SW 1271 (cell line): ENCODE results near the gene FSIP1.

Experiments used
- DNase-seq, 2 experiments: peaks; one replicate each; lab custom pipeline; 2025; lab: John Stamatoyannopoulos, UW

FSIP1 gene

DNA sequence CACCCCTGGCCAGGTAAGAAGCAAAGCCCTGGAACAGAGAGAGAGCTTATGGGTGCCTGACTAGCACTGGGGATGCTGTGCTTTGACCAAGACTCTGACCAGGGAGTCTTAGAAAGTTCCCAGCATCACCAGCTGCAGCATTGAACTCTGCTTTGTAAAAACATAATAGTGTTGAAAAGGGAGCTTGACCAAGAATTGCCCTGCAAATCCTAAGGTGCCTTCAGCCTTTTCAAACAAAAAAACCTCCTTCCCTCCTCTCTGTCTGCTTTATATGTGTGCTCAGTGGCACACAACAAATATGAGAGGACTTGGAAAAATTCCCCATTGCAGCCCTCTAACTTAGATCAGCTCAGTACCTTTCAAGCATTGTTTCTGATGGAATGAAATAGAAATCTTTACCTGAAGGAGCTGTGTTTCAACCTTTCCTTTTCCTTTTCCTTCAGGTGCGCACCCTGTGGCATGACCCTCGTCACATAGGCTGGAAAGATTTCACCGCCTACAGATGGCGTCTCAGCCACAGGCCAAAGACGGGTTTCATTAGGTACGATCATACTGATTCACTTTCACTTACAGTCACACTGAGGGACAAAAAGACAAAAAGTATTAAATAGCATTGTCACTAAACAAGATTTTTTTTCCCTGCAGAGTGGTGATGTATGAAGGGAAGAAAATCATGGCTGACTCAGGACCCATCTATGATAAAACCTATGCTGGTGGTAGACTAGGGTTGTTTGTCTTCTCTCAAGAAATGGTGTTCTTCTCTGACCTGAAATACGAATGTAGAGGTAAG, 188.8 kb downstream of the FSIP1 start:
- no peak for DNase-seq

DNA sequence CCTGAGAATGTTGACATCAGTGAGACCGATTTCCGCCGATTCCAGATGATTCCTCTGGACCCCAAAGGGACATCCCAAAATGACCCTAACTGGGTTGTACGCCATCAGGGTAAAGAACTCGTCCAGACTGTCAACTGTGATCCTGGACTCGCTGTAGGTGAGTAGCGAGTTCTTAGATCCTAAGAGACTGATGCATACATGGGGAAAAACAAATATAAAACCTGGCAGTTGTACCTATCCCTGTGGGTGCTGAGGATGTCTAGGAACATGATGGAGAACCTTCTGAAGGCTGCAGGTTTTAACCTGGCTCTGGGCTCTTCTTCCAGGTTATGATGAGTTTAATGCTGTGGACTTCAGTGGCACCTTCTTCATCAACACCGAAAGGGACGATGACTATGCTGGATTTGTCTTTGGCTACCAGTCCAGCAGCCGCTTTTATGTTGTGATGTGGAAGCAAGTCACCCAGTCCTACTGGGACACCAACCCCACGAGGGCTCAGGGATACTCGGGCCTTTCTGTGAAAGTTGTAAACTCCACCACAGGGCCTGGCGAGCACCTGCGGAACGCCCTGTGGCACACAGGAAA, 189.5 kb downstream of the FSIP1 start:
- DNase-seq, result no peak

- DNase-seq, result no peak
Observed at GRCh38 chr15:39592500-39592899, 190.1 kb downstream of the FSIP1 start.

DNA sequence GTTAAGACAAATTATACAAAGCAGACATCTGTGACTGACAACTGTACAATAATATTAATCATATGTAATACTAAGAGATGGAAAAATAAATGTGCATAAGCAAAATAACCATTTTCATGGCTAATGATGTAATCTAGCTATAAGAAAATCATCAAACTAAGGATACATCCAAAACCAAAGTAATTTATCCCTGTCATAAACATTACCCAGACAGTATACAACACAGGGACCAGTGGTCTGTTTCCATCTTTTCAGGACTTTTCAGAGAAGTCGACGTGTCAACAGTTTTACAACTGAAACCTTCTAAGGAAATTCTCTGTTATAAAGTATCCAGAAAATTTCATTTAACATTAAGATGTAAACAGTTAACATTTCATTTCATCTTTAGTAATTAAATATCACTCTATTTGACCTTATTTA, 190.7 kb downstream of the FSIP1 start:
- no peak for DNase-seq

DNA sequence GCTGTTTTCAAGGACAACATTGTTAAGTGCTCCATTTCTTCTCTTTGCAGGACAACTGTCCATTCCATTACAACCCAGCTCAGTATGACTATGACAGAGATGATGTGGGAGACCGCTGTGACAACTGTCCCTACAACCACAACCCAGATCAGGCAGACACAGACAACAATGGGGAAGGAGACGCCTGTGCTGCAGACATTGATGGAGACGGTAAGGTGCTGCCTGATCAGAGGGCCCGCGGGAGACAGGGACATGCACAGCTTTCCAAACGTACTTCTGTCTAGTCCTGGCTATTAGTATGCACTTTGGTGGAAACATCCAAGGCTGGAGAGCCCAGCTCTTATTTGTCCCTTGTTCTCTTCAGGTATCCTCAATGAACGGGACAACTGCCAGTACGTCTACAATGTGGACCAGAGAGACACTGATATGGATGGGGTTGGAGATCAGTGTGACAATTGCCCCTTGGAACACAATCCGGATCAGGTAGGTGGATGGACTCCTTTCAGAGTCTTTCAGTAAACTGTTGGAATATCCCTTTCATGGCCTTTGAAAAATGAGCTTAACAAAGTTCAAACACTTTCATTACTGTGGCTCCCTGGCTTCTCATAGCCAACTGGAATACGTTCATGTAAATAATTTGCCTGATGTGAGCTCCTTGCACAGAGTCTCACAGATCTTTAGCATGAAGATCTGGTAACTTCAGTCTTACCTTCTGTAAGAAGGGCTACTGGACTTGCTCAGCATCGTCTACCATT, 191.3 kb downstream of the FSIP1 start:
- DNase-seq, result no peak

DNA sequence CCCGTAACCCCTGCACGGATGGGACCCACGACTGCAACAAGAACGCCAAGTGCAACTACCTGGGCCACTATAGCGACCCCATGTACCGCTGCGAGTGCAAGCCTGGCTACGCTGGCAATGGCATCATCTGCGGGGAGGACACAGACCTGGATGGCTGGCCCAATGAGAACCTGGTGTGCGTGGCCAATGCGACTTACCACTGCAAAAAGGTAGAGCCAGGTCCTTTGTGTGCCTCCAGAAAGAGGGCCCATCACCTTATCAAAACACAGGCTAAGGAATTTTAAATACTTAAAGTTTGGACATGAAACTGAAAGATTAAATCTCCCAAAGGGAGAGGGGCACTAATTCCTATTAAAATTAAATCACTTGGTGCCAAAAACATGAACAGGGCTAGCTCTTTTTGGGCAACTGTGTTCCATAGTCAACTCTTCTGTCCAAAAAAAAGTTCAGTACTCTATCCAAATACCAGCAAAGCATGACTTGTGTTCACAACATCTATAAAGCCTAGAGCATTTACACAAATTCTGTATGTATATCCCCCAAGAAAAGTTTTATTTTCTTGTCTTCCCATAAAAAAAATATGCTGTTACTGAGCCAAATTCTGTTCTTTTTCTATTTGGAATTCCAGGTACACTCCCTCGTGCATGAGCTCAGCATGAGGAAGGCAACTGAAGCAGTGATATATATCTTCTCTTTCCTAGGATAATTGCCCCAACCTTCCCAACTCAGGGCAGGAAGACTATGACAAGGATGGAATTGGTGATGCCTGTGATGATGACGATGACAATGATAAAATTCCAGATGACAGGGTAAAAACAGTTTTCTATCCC, 192.6 kb downstream of the FSIP1 start:
- no peak for DNase-seq

- DNase-seq, result no peak
Observed at GRCh38 chr15:39589193-39589814, 193.3 kb downstream of the FSIP1 start.

DNA sequence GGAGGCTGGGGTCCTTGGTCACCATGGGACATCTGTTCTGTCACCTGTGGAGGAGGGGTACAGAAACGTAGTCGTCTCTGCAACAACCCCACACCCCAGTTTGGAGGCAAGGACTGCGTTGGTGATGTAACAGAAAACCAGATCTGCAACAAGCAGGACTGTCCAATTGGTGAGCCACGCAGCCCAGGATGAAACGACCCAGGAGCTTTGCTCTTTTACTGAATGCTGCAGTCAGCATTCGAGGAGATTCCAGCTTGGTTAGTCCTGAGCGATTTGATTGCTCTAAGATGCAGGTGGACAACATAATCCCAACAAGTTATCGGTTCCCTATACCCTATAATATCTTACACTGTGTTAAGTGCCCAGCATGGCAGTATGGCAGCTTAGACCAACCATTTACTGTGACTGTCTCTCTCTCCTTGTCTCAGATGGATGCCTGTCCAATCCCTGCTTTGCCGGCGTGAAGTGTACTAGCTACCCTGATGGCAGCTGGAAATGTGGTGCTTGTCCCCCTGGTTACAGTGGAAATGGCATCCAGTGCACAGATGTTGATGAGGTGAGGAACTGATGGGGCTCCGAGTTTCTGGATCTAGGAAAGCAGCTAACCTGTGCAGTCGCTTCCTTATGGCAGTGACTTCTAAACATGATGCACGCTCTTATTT, 194.0 kb downstream of the FSIP1 start:
- DNase-seq, result no peak

- DNase-seq, result no peak
Observed at GRCh38 chr15:39587731-39588530, 194.7 kb downstream of the FSIP1 start.

GRCh38 chr15:39587096-39587721, 195.4 kb downstream of the FSIP1 start:
- DNase-seq, result no peak

- DNase-seq, result no peak
Observed at GRCh38 chr15:39586387-39587095, 196.1 kb downstream of the FSIP1 start.

DNA sequence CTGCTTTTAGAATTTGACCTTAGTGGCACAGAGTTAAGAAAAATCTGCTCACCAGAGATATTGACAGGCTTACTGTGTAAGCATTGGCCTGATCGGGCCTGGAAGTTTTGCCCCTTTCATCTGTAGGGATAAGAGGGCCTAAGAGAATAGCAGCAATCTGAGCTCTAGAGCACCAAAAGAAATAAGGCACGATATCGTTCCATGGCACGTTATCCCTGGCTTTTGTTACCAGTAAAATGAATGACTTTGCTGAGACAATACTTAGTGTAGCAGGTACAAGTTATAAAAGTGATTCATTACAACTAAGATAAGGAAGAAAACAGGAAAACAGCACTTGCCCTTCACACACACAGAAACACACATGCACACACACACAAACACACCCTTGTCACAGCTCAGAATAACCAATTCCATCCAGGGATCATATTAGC, 196.8 kb downstream of the FSIP1 start:
- no peak for DNase-seq

- DNase-seq, result no peak
Observed at GRCh38 chr15:39585389-39585841, 197.2 kb downstream of the FSIP1 start.

DNA sequence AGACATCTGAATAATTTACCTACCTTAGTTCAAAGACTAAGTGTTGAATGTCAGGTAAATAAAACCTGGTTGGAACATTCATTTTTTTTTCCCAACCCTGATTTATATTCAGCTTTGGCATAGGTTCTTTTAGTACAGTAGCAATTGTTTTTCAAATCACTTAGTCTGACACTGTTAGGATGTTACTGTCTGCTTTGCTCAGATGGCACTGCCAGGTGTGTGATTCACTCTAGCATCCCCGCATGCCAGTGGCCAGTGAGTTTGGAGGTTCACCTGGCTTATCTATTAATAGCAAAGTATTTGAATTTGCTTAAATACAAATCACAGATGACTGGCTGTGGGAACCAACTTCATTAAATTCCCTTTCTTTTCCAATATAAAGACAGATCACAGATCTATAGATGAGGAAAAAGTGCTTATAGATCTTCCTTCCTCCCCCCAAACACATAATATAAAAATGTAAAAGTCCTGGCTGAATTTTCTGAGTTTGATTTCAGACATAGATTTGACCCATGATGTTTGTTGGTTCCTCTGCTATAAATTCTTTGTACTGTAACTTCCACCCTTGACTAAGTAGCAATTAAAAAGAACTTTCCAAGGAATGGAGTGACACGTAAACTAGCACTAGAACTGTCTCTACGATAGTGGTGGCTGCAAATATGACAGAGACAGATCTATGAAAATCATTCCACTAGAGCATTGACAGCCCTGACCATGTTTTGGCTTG, 197.8 kb downstream of the FSIP1 start:
- DNase-seq, result no peak

- DNase-seq, result no peak
Observed at GRCh38 chr15:39584266-39584659, 198.4 kb downstream of the FSIP1 start.

DNA sequence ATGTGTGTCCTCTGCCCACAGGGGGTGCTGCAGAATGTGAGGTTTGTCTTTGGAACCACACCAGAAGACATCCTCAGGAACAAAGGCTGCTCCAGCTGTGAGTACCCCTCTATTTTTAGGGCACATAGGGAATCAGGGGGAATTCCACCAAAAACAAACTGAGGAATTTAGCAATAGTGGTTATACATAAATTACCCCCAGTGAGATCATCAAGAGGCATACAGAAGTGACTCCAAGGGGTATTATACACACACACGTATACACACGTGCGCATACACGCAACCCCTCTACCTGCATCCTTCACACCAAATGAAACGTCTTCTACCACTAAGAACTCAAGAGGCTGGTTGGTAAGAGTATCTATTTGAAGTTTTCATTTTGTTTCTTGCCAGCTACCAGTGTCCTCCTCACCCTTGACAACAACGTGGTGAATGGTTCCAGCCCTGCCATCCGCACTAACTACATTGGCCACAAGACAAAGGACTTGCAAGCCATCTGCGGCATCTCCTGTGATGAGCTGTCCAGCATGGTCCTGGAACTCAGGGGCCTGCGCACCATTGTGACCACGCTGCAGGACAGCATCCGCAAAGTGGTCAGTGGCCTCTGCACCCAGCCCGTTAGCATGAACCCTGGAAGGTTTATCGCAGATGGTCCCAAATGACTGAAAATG, 198.9 kb downstream of the FSIP1 start:
- DNase-seq, result no peak

DNA sequence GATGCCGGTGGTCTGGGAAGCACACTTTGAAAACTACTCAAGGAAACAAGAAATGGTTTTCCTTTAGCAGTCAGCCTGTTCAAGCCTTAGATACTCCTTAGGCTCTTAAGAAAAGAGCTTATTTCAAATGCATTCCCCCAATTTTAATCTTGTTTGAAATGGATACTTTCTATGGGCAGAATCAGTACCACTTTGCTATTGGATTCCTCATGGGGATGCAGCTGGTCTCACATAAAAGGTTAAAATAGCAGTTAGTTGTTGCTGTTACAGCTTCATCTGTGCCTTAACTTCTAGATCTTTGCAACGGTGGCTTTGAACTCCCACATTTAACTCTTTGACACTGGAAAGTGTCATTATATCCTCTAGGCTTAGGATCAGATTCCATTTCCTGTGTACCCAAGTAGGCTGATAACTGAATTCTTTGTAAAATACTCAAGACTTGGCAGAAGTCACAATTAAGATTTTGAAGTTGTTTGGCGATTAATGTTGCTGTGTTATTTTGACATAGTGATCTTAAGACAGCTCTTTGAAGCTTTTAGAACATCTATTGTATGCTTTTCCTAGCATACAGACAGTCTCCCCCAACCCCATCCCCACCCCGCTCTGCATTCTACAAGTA, 199.6 kb downstream of the FSIP1 start:
- no peak for DNase-seq
